Mucosa of descending colon (tissue), 3 donors: ENCODE data around the gene SLC25A48. TPM values are rescaled to one million over a fixed set of nuclear protein-coding genes. Genes with fewer than 3 reads are reported as not detected.
"Not testable (repeated sequence)": the region's sequence is repeated elsewhere in the genome, so short reads cannot be mapped to it uniquely, and the experiment has no call there.

Experiments
- ATAC-seq: fragments of 200-7000 bp; cut with Tn5 transposase; one replicate; pipeline ENCODE4 v1.9.1; 2020; ENCODE audit warnings: mild to moderate bottlenecking, moderate library complexity
- DNase-seq, 3 donors: peaks; one replicate each; pipeline ENCODE4 v3.0.0-alpha.2; 2020
- H3K36me3 ChIP-seq: fragments of 200-600 bp; one replicate; pipeline ENCODE4 v1.8.0; 2021; ENCODE audit warnings: low read depth, mild to moderate bottlenecking
- H3K4me1 ChIP-seq: fragments of 200-600 bp; one replicate; pipeline ENCODE4 v1.8.0; 2021; ENCODE audit warnings: low read depth, mild to moderate bottlenecking
- H3K4me3 ChIP-seq: fragments of 200-600 bp; one replicate; pipeline ENCODE4 v1.8.0; 2021; ENCODE audit warnings: mild to moderate bottlenecking
- H3K9me3 ChIP-seq: fragments of 200-600 bp; one replicate; pipeline ENCODE4 v1.8.0; 2021; ENCODE audit warnings: mild to moderate bottlenecking
- intact Hi-C, 2 donors: fragments of 100-400 bp; cut with DNase I in 1 of 2; cut with micrococcal nuclease in 1 of 2; formaldehyde crosslinking; loops; one replicate each; pipeline versions ENCODE4 v1.11.0 to v1.11.1; 2022; cut with DNase I, micrococcal nuclease
- total RNA-seq, 3 donors: library from RNA; stranded (reverse); fragmentation: NEBNext Ultra II Directional in 2 of 3; extraction: Animal tissue kit (Norgen Biotek cat#: 25700) in 2 of 3; gene quantifications; one replicate each; pipeline versions ENCODE4 v1.2.1 to v1.2.4, GENCODE V29; 2021 to 2023
- TF ChIP-seq, protein P1 (sequence below): fragments of 200-600 bp; IDR thresholded peaks from one replicate; pipeline ENCODE4 v1.8.0; 2022; ENCODE audit warnings: antibody characterized with exemption, mild to moderate bottlenecking
- donor health status: DM: no; HTN: no; CAD: no; lungs with moderate emphysema.
- donor health status: DM: no; HTN: no; CAD: no.
- donor health status: DM: no; HTN: yes; CAD: no.

SLC25A48 gene
- total RNA-seq, 3 donors from 2014 or later, result 2.2 to 4.5 (median 3.3) TPM

DNA sequence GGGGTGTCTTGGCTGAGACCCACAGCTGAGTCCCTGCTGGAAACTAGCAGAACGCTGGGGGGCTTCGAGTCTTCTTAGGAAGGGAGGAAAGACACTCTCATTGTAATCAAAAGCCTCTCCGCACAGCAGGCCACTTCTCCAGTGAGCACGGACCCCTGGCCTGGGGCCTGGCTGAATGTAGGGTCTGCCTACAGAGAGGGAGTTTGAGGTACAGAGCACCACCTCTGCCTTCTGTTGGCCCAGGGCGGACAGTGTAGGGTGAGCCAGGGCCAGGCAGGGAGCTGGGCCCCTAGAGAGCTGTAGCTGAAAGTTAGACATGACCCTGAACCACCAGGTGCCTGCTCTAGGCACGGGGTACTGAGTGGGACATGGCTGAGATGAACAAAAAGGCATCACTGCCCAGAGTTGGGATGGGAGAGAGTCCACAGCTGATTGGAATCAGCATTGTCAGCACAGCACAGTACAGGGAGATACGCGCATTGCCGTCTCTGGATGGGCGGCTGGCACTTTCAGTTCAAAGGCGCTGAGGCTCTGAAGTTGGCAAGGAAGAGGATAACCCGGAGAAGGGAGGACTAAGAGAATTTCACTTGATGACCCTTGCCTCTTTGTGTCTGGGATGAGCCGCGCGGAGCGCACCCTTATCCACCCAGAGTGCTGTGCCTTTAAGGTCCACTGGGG is 363 bp upstream of the SLC25A48 start:
- H3K9me3 ChIP-seq, result no peaks in the 10 kb centered on the region
- H3K4me1 ChIP-seq, result peaks cover 9% of the 10 kb centered on the region
- no peaks in the 10 kb centered on the region for H3K36me3 ChIP-seq
- DNase-seq, result no peak
- peak; percentile 18 for ATAC-seq
- TF ChIP-seq, protein P1, sequence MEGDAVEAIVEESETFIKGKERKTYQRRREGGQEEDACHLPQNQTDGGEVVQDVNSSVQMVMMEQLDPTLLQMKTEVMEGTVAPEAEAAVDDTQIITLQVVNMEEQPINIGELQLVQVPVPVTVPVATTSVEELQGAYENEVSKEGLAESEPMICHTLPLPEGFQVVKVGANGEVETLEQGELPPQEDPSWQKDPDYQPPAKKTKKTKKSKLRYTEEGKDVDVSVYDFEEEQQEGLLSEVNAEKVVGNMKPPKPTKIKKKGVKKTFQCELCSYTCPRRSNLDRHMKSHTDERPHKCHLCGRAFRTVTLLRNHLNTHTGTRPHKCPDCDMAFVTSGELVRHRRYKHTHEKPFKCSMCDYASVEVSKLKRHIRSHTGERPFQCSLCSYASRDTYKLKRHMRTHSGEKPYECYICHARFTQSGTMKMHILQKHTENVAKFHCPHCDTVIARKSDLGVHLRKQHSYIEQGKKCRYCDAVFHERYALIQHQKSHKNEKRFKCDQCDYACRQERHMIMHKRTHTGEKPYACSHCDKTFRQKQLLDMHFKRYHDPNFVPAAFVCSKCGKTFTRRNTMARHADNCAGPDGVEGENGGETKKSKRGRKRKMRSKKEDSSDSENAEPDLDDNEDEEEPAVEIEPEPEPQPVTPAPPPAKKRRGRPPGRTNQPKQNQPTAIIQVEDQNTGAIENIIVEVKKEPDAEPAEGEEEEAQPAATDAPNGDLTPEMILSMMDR, result peak; percentile 67
- no peak overlapping the region for H3K4me3 ChIP-seq
- intact Hi-C loops, result loop anchor here (5.0 to 10.0 kb wide), 2 partner anchors 272 to 369 kb away; no protein-coding TSS in a partner anchor

DNA sequence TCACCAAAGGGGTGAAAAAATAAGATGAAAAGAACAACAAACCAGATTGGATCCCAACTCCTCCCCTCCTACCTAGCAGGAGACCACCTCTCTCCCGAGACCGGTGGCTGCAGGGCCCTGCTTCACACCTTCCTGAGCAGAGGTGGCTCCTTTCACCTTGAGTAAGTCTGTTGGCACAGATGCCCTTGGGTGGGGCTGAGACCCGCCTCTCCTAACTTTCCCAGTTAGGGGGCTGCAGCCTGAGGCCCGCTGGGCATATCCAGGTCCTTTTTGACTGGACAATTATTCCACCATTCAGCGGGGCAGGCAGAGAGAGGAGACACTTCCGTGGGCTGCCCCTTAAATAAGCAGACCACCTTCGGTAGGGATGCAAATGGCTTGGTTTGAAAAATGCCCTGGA is 1.3 kb downstream of the SLC25A48 start:
- intact Hi-C loops, result loop anchor here in 1 of 2 donors (10.0 kb wide), 1 partner anchor 371 kb away; no protein-coding TSS in a partner anchor

GRCh38 chr5:135838395-135838794 is 3.9 kb downstream of the SLC25A48 start:
- not testable (repeated sequence) for H3K4me1 ChIP-seq, H3K9me3 ChIP-seq, H3K36me3 ChIP-seq, ATAC-seq, H3K4me3 ChIP-seq, DNase-seq
- intact Hi-C loops, result loop anchor here in 1 of 2 donors (10.0 kb wide), 1 partner anchor 374 kb away; no protein-coding TSS in a partner anchor

More for the DNA sequence above, 1.3 kb downstream of the SLC25A48 start:
- ATAC-seq (no peak), DNase-seq (no peak)
- Histone ChIP-seq H3K9me3 (no peaks in the 10 kb centered on the region), H3K4me3 (no peak overlapping the region), H3K4me1 (peaks cover 9% of the 10 kb centered on the region), H3K36me3 (no peaks in the 10 kb centered on the region)
- TF ChIP-seq, protein P1, result no peak

GRCh38 chr5:135839566-135839965 is 5.1 kb downstream of the SLC25A48 start:
- ATAC-seq (no peak), DNase-seq (no peak)
- intact Hi-C loops, result loop anchor here in 1 of 2 donors (10.0 kb wide), 1 partner anchor 375 kb away; no protein-coding TSS in a partner anchor
- H3K4me3 ChIP-seq, result no peak overlapping the region
- TF ChIP-seq, protein P1, result no peak
- no peaks in the 10 kb centered on the region for H3K9me3 ChIP-seq
- H3K4me1 ChIP-seq, result peaks cover 8% of the 10 kb centered on the region
- no peaks in the 10 kb centered on the region for H3K36me3 ChIP-seq

DNA sequence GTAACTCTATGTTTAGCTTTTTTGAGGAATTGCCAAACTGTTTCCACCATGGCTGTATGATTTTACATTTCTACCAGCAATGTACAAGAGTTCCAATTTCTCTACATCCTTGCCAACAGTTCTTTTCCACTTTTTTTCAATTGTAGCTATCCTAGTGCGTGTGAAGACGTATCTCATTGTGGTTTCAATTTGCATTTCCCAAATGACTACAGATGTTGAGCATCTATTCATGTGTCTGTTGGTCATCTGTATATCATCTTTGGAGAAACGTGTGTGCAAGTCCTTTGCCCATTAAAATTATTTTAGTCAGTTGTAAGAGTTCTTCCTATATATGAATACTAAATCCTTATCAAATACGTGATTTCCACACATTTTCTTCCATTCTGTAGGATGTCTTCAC is 6.5 kb downstream of the SLC25A48 start:
- ATAC-seq, result no peak
- TF ChIP-seq, protein P1, result no peak

DNA sequence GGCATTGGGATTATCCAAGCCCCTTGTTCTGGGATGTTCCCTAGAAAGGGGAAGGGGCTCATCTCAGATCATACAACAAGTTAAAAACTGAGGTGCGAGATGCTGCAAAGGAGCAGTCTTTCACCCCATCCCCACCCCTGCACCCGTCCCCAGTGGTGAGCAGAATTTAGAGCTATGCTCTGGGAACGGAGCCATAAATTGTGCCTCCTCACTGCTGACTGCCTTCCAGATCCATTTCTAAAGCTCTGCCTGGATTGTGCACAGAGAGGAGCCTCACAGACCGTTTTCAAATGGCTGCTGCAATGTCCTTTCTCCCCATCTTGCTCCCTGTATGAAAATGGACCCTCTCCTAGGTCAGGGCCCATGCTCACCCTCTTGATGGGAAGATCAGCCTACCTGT is 8.3 kb downstream of the SLC25A48 start:
- DNase-seq, result no peak
- TF ChIP-seq, protein P1, result no peak
- intact Hi-C loops, result no loop called here

More for the DNA sequence above, 6.5 kb downstream of the SLC25A48 start:
- DNase-seq, result no peak
- Histone ChIP-seq H3K9me3 (no peaks in the 10 kb centered on the region), H3K4me1 (peaks cover 2% of the 10 kb centered on the region), H3K4me3 (no peak overlapping the region), H3K36me3 (no peaks in the 10 kb centered on the region)
- intact Hi-C loops, result no loop called here

More for the DNA sequence above, 8.3 kb downstream of the SLC25A48 start:
- Histone ChIP-seq H3K9me3 (no peaks in the 10 kb centered on the region), H3K4me1 (peaks cover 2% of the 10 kb centered on the region), H3K36me3 (no peaks in the 10 kb centered on the region), H3K4me3 (no peak overlapping the region)
- ATAC-seq, result no peak
